ENCODE data around the gene CATSPERB. TPM values are rescaled to one million over a fixed set of nuclear protein-coding genes. Genes with fewer than 3 reads are reported as not detected.

CATSPERB gene
- total and polyA plus RNA-seq, 2 donors (not counting 3 experiments of a cell fraction or from before 2014, with no cell fraction given) = not detected

DNA sequence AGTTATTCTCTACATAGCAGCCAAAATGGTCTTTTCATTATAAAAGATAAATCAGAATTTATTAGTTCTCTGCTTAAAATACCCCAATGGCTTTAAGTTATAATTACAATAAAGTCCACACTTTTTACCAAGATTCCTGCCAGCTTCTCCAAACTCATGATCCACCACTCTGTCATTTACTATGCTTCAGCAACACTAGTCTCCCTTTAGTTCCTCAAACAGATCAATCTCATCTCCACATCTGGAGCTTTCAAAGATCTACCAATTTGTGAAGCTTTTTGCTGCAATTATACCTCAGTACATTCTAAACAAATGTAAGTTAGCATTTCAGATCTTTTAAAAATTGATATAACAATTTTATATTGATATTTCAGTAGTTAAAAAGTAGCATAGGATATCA lies 24.9 kb downstream of the CATSPERB start:
- H3K9ac ChIP-seq (replicated peaks; ENCODE audit: extremely low read depth, insufficient read depth, low read length) = no peak overlapping the region
- ChIA-PET CTCF (no interaction called here), POLR2A (no interaction called here)
- no TSS peak for BruUV-seq (replicated peaks)
- H3K79me2 ChIP-seq (ENCODE audit: control insufficient read depth, insufficient read depth, low read length) = no peaks in the 10 kb centered on the region
- H2AFZ ChIP-seq (ENCODE audit: low read depth, low read length) = no peak overlapping the region
- intact Hi-C loops (cut with micrococcal nuclease) = no loop called here
- no peaks in the 10 kb centered on the region for H4K20me1 ChIP-seq (replicated peaks; ENCODE audit: control insufficient read depth, extremely low read depth, insufficient read depth, low read length)
- H3K4me1 ChIP-seq (ENCODE audit: control insufficient read depth, extremely low read depth, insufficient read depth, low read length) = no peaks in the 10 kb centered on the region
- H3K27me3 ChIP-seq (ENCODE audit: control insufficient read depth in 2 of 2, insufficient read depth in 2 of 2, low read length in 2 of 2) = no peaks in the 10 kb centered on the region
- no peak overlapping the region for H3K27ac ChIP-seq (ENCODE audit: insufficient read depth, low read depth, low read length)
- no peaks in the 10 kb centered on the region for H3K9me3 ChIP-seq (replicated peaks; ENCODE audit: control insufficient read depth, insufficient read depth, low read length)
- no peak for TF ChIP-seq MYC (IDR thresholded peaks at IDR 0.05; ENCODE audit: low read depth, low read length)
- TF ChIP-seq, protein P1, sequence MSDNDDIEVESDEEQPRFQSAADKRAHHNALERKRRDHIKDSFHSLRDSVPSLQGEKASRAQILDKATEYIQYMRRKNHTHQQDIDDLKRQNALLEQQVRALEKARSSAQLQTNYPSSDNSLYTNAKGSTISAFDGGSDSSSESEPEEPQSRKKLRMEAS (IDR thresholded peaks at IDR 0.05; ENCODE audit: insufficient read depth, insufficient read length) = no peak
- TF ChIP-seq JUN (IDR thresholded peaks at IDR 0.05; ENCODE audit: borderline replicate concordance, insufficient read depth, insufficient read length, low read depth) = no peak
- no peak for TF ChIP-seq FOS (IDR thresholded peaks at IDR 0.05; ENCODE audit: borderline replicate concordance, insufficient read depth, low read length)
- TF ChIP-seq, protein P2, sequence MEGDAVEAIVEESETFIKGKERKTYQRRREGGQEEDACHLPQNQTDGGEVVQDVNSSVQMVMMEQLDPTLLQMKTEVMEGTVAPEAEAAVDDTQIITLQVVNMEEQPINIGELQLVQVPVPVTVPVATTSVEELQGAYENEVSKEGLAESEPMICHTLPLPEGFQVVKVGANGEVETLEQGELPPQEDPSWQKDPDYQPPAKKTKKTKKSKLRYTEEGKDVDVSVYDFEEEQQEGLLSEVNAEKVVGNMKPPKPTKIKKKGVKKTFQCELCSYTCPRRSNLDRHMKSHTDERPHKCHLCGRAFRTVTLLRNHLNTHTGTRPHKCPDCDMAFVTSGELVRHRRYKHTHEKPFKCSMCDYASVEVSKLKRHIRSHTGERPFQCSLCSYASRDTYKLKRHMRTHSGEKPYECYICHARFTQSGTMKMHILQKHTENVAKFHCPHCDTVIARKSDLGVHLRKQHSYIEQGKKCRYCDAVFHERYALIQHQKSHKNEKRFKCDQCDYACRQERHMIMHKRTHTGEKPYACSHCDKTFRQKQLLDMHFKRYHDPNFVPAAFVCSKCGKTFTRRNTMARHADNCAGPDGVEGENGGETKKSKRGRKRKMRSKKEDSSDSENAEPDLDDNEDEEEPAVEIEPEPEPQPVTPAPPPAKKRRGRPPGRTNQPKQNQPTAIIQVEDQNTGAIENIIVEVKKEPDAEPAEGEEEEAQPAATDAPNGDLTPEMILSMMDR (IDR thresholded peaks at IDR 0.05; ENCODE audit: extremely low read depth in 1 of 2, insufficient read depth in 1 of 2, low read depth in 1 of 2, low read length in 2 of 2) = no peak
- no peak for TF ChIP-seq POLR2A (IDR thresholded peaks at IDR 0.05; ENCODE audit: low read depth, low read length)
- no peak for TF ChIP-seq GATA2 (IDR thresholded peaks at IDR 0.05; ENCODE audit: insufficient read depth, insufficient read length, low read depth, low read length)
- TF ChIP-seq EZH2 (IDR thresholded peaks at IDR 0.05; ENCODE audit: borderline replicate concordance, low read depth, low read length, severe bottlenecking) = no peak
- no peak for TF ChIP-seq POLR2AphosphoS5 (IDR thresholded peaks at IDR 0.05; ENCODE audit: insufficient read depth, low read depth, low read length)
- dilution Hi-C loops (cut with MboI; ENCODE audit: extremely low pct_ligation_motif_present, low sequenced_read_pairs) = no loop called here
- DNase-seq (ENCODE audit: low read depth, low spot score) (no peak), FAIRE-seq (no peak)
- no peaks in the 10 kb centered on the region for H3K36me3 ChIP-seq (ENCODE audit: control insufficient read depth in 2 of 2, extremely low read depth in 1 of 2, insufficient read depth in 2 of 2, low read length in 2 of 2)
- no peaks in the 10 kb centered on the region for H3K9me1 ChIP-seq (replicated peaks; ENCODE audit: control insufficient read depth, extremely low read depth, insufficient read depth, low read length)
- no peak overlapping the region for H3K4me3 ChIP-seq (replicated peaks in 1 of 3; ENCODE audit: insufficient read depth in 1 of 3, low read depth in 1 of 3, low read length in 3 of 3)
- H3K4me2 ChIP-seq (ENCODE audit: insufficient read depth, low read length) = no peak overlapping the region

Measured in endothelial cell of umbilical vein (primary cell).